Gastroesophageal sphincter (tissue), 4 donors: ENCODE measurements around the gene CPXM2. TPM values are rescaled to one million over a fixed set of nuclear protein-coding genes. Genes with fewer than 3 reads are reported as not detected.

Experiments used
- ATAC-seq: fragments of 150-250 bp; one replicate; pipeline ENCODE4 v1.9.1; 2016; ENCODE audit warnings: mild to moderate bottlenecking, moderate library complexity
- H3K27ac ChIP-seq, 4 donors: fragments of 200-600 bp; sonication (generic) in 3 of 4; 1 replicate in 3 of 4; 2 replicates in 1 of 4; pipeline ENCODE4 v1.5.1; 2016 to 2019
- H3K27me3 ChIP-seq: fragments of 200-600 bp; sonication (generic); one replicate; pipeline ENCODE4 v1.5.1; 2019
- H3K36me3 ChIP-seq, 2 donors: fragments of 200-600 bp; sonication (generic); one replicate each; pipeline ENCODE4 v1.5.1; 2019; ENCODE audit warnings: control low read depth in 1 of 2
- H3K4me1 ChIP-seq, 3 donors: fragments of 200-600 bp; sonication (generic); 1 replicate in 2 of 3; 2 replicates in 1 of 3; pipeline ENCODE4 v1.5.1; 2016 to 2019; ENCODE audit warnings: control low read depth in 2 of 3
- H3K4me3 ChIP-seq, 2 donors: fragments of 200-600 bp; sonication (generic); one replicate each; pipeline ENCODE4 v1.5.1; 2019; ENCODE audit warnings: mild to moderate bottlenecking in 1 of 2, moderate library complexity in 1 of 2
- H3K9me3 ChIP-seq, 3 donors: fragments of 200-600 bp; sonication (generic); one replicate each; pipeline ENCODE4 v1.5.1; 2017 to 2019; ENCODE audit warnings: control low read depth in 2 of 3
- CTCF ChIP-seq, 4 experiments: fragments of 200-600 bp in 2 of 4; fragments of 450-650 bp in 2 of 4; sonication (generic) in 1 of 4; IDR thresholded peaks; one replicate each; pipeline ENCODE4 v1.5.1; 2017 to 2019; ENCODE audit warnings: antibody characterized with exemption in 4 of 4, mild to moderate bottlenecking in 2 of 4, moderate library complexity in 2 of 4
- EP300 ChIP-seq: sonication (generic); formaldehyde crosslinking; IDR thresholded peaks from one replicate; pipeline ENCODE4 v1.6.1; 2017; ENCODE audit warnings: antibody characterized with exemption, mild to moderate bottlenecking
- POLR2A ChIP-seq, 2 donors: fragments of 450-650 bp; IDR thresholded peaks; one replicate each; pipeline ENCODE4 v1.6.1; 2017; ENCODE audit warnings: antibody characterized with exemption in 2 of 2, mild to moderate bottlenecking in 2 of 2, moderate library complexity in 1 of 2
- POLR2AphosphoS5 ChIP-seq: sonication (generic); formaldehyde crosslinking; IDR thresholded peaks from one replicate; pipeline ENCODE4 v1.6.1; 2017; ENCODE audit warnings: antibody characterized with exemption
- WGBS, 2 donors: methylation state at CpG; one replicate each; pipeline ENCODE4 v1.1.5; 2018; ENCODE audit warnings: low coverage in 1 of 2; 5-methylcytosine and 5-hydroxymethylcytosine counted together
- total RNA-seq, 4 donors: library from RNA; depleted of rRNA; stranded (reverse); fragments of >200 nt; gene quantifications; one replicate each; pipeline ENCODE4 v1.1.0, GENCODE V29; 2016

Gene CPXM2
- total RNA-seq, result 100 to 1,000 TPM in 1 of 4 donors, 10 to 100 TPM in 3; 57.1 to 165 (median 85.1) TPM

- Histone ChIP-seq H3K27me3 (peaks cover 8% of the 10 kb centered on the region), H3K4me3 (peak within 1 kb of the TSS; percentile 53 to 78), H3K9me3 (no peaks in the 10 kb centered on the region), H3K36me3 (no peaks in the 10 kb centered on the region), H3K4me1 (peaks cover 0 to 66% (median 9%) of the 10 kb centered on the region in 3 donors), H3K27ac (peak within 1 kb of the TSS; percentile 92 to 99 (median 95))
- WGBS, 2 donors, result no CpG with 5 or more reads among the region's 80 CpGs
- TF ChIP-seq CTCF (IDR thresholded peaks at IDR 0.05) (peak in 1 of 4 experiments; percentile 18), POLR2A (IDR thresholded peaks at IDR 0.05) (peak; percentile 11 to 66), EP300 (no peak), POLR2AphosphoS5 (peak; percentile 54)
- ATAC-seq, result peak; percentile 66
Observed at GRCh38 chr10:123891144-123892071, at the start of gene CPXM2. CPXM2 (minus strand) TSS chr10:123891807; CDS start chr10:123891659, 148 bp downstream.

- WGBS, 2 donors, result no CpG with 5 or more reads among the region's 7 CpGs
- TF ChIP-seq EP300 (no peak), CTCF (IDR thresholded peaks at IDR 0.05) (no peak), POLR2AphosphoS5 (no peak), POLR2A (IDR thresholded peaks at IDR 0.05) (no peak)
- Histone ChIP-seq H3K4me1 (peaks cover 0 to 3% (median 0%) of the 10 kb centered on the region in 3 donors), H3K27ac (no peak overlapping the region), H3K9me3 (no peaks in the 10 kb centered on the region), H3K27me3 (no peaks in the 10 kb centered on the region), H3K36me3 (no peaks in the 10 kb centered on the region), H3K4me3 (no peak overlapping the region)
- no peak for ATAC-seq
Observed at GRCh38 chr10:123939591-123939990, 48.0 kb upstream of the CPXM2 start.

DNA sequence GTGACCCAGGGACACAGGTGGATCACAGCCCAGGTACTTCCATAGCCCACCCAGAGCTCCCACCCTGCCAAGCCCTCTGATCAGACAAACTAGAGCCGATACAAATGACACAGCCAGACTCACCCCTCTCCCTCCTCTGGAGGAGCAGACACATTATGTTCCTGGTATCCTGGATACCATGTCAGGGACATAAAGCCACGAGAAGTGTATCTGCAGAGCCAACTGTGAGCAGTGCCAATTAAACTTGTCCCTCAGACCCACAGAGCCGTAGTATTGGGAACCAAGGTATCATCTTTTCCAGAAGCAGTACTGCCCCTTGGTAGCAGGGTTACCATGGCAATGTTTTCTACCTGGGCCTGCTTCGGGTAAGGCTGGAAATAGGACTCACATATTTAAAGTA lies 47.3 kb upstream of the CPXM2 start:
- no peak for TF ChIP-seq POLR2A (IDR thresholded peaks at IDR 0.05)
- TF ChIP-seq POLR2AphosphoS5, result no peak
- no peak for TF ChIP-seq CTCF (IDR thresholded peaks at IDR 0.05)
- TF ChIP-seq EP300, result no peak
- no peaks in the 10 kb centered on the region for H3K27me3 ChIP-seq
- H3K4me3 ChIP-seq, result no peak overlapping the region
- no peak for ATAC-seq
- H3K36me3 ChIP-seq, result no peaks in the 10 kb centered on the region
- no peak overlapping the region for H3K27ac ChIP-seq
- 67% methylated on average over 1 of the region's 4 CpGs; no CpG with 5 or more reads in 1 of the 2 donors for WGBS, 2 donors
- no peaks in the 10 kb centered on the region for H3K4me1 ChIP-seq
- H3K9me3 ChIP-seq, result no peaks in the 10 kb centered on the region

GRCh38 chr10:123936426-123936825 lies 44.8 kb upstream of the CPXM2 start:
- H3K9me3 ChIP-seq, result peaks cover 0 to under 1% (median 0%) of the 10 kb centered on the region in 3 donors
- H3K4me1 ChIP-seq, result no peaks in the 10 kb centered on the region
- H3K4me3 ChIP-seq, result no peak overlapping the region
- H3K27me3 ChIP-seq, result no peaks in the 10 kb centered on the region
- TF ChIP-seq POLR2A (IDR thresholded peaks at IDR 0.05) (no peak), EP300 (no peak), CTCF (IDR thresholded peaks at IDR 0.05) (no peak), POLR2AphosphoS5 (no peak)
- 72 to 73% methylated on average over 2 to 4 of the region's 5 CpGs for WGBS, 2 donors
- H3K27ac ChIP-seq, result no peak overlapping the region
- peak; percentile 25 for ATAC-seq
- H3K36me3 ChIP-seq, result no peaks in the 10 kb centered on the region
